C4-2B (cell line): ENCODE measurements around the gene ACAP3.
"Not testable (repeated sequence)": the region's sequence is repeated elsewhere in the genome, so short reads cannot be mapped to it uniquely, and the experiment has no call there.

Experiments used
- ZFX ChIP-seq: fragments of 450-650 bp; IDR thresholded peaks from 2 replicates; pipeline ENCODE4 v1.6.1; 2017
- TF ChIP-seq, protein P1 (sequence below): fragments of 450-650 bp; conservative IDR thresholded peaks from 2 replicates; pipeline ENCODE4 v1.5.1; 2017; ENCODE audit warnings: mild to moderate bottlenecking

DNA sequence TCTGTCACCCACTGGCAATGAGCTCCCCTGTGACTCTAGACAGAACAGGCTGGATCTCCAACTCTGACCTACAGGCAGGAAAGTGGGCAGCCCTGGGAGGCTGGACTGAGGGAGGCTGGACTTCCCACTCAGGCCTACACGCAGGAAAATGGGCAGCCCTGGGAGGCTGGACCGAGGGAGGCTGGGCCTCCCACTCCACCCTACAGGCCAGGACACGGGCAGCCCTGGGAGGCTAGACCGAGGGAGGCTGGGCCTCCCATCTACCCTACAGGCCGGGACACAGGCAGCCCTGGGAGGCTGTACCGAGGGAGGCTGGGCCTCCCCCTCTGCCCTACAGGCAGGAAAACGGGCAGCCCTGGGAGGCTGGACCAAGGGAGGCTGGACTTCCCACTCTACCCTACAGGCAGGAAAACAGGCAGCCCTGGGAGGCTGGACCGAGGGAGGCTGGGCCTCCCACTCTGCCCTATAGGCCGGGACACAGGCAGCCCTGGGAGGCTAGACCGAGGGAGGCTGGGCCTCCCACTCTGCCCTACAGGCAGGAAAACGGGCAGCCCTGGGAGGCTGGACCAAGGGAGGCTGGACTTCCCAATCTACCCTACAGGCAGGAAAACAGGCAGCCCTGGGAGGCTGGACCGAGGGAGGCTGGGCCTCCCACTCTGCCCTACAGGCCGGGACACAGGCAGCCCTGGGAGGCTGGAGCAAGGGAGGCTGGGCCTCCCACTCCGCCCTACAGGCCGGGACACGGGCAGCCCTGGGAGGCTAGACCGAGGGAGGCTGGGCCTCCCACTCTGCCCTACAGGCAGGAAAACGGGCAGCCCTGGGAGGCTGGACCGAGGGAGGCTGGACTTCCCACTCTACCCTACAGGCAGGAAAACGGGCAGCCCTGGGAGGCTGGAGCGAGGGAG is 59.5 kb downstream of the ACAP3 start:
- TF ChIP-seq, protein P1, sequence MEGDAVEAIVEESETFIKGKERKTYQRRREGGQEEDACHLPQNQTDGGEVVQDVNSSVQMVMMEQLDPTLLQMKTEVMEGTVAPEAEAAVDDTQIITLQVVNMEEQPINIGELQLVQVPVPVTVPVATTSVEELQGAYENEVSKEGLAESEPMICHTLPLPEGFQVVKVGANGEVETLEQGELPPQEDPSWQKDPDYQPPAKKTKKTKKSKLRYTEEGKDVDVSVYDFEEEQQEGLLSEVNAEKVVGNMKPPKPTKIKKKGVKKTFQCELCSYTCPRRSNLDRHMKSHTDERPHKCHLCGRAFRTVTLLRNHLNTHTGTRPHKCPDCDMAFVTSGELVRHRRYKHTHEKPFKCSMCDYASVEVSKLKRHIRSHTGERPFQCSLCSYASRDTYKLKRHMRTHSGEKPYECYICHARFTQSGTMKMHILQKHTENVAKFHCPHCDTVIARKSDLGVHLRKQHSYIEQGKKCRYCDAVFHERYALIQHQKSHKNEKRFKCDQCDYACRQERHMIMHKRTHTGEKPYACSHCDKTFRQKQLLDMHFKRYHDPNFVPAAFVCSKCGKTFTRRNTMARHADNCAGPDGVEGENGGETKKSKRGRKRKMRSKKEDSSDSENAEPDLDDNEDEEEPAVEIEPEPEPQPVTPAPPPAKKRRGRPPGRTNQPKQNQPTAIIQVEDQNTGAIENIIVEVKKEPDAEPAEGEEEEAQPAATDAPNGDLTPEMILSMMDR: not testable (repeated sequence)
- not testable (repeated sequence) for TF ChIP-seq ZFX
